HG02981 (cell line): ENCODE measurements around the gene SMARCD3.

ENCODE experiments used
- ATAC-seq: cut with Tn5 transposase; IDR thresholded peaks from one replicate; pipeline ENCODE4 v1.9.1; 2021; ENCODE audit warnings: mild to moderate bottlenecking, moderate library complexity; ENCODE audit not compliant: unreplicated experiment

Gene SMARCD3

GRCh38 chr7:151248346-151249033 is at the start of gene SMARCD3:
SMARCD3 (minus strand) TSS chr7:151248694; CDS start chr7:151248562, 132 bp downstream.
- ATAC-seq: no peak

DNA sequence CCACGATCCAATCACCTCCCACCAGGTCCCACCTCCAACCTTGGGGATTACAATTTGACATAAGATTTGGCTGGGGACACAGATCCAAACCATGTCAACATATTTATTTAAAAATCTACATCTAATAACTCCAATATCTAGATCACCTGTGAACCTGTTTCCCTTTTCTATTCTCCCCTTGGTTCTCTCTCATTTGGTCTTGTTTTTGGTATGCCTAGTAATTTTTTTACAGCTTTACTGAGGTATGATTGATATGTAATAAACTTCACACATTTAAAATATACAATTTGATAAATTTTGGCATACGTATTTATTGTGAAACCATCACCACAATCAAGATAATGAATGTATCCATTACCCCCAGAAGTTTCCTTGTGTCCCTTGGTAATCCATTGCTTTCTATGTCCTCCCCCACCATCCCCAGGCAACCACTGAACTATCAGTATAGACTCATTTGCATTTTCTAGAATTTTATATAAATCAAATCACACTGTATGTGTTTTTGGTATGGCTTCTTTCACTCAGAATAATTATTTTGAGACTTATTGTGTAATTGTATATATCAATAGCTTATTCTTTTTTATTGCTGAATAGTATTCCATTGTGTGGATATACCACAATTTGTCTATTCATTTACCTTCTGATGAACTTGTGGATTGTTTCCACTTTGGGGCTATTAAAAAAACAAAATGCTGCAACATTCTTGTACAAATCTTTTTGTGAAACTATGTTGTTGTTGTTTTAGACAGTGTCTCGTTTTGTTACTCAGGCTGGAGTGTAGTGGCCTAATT is 47.9 kb upstream of the SMARCD3 start:
- no peak for ATAC-seq

DNA sequence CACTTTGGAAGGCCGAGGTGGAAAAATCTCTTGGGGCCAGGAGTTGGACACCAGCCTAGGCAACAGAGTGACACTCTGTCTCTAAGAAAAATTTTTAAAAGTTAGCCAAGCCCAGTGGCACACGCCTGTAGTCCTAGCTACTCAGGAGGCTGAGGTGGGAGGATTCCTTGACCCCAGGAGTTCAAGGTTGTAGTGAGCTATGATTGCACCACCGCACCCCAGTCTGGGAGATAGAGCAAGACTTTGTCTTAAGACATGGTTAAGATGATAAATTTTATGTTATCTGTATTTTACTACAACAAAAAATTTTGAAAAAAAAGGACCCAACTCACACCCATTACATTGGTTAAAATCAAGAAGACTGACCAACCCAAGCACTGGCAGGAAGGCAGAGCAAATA is 44.4 kb upstream of the SMARCD3 start:
- ATAC-seq: no peak

- no peak for ATAC-seq
Observed at GRCh38 chr7:151291206-151291605, 42.7 kb upstream of the SMARCD3 start.

DNA sequence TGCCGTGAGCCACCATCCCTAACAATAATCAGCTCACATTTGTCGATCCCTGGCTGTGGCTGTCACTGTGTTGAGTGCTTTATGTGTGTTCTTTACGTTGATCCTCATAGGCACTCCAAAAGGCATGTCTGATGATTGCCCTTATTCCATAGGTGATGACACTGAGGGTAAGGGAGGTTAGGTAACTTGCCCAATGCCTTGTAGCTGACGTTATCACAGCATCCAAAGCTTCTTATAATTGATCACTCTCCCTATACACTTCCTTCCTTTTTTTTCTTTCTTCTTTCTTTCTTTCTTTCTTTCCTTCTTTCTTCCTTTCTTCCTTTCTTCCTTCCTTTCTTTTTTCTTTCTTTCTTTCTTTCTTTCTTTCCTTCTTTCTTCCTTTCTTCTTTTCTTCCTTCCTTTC is 41.9 kb upstream of the SMARCD3 start:
- no peak for ATAC-seq

DNA sequence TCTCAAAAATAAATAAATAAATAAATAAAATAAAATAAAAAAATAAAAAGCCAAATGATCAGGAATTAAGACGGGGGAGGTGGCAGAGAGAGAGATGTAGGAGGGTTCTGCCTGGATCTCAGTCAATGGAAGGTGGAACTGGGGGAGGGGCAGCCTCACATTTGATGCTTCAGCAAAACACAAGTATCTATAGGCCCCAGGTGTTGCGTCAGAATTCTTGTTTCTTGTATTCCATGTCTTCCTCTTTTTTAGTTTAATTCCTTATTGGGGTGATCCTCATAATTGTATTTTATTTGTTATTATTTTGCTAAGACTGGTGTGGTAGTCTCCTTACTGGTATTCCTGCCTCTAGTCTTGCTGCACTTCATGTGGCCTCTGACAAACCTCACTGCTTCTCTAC is 41.4 kb upstream of the SMARCD3 start:
- ATAC-seq: no peak

DNA sequence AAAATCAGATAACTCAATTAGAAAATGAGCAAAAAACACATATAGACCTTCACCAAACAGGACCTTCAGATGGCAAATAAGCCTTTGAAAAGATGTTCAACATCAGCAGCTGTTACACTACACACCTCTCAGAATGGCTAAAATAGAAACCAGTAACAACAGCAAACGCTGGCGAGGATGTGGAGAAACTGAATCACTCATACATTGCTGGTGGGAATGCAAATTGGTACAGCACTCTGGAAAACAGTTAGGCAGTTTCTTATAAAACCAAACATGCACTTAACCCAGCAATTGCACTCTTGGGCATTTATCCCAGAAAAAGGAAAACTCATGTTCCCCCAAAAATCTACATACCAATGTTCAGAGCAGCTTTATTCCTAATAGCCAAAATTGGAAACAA is 37.7 kb upstream of the SMARCD3 start:
- no peak for ATAC-seq

DNA sequence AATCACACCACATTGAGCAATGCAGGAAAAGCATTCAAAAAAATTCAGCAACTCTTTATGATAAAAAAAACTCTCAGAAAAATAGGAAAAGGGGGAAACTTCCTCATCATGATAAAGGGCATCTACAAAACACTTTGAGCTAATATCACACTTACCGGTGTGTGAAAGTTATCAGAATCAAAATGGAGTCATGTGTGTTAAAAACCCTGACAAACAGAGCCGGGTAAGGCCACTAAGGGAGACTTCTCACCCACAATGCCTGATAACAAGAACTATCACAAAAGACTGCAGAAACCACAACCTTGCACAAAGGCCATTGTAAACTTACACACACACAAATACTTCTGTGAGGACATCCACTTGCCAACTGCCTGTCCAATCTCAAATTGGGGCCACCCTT is 34.8 kb upstream of the SMARCD3 start:
- no peak for ATAC-seq

- no peak for ATAC-seq
Observed at GRCh38 chr7:151282111-151282510, 33.6 kb upstream of the SMARCD3 start.

GRCh38 chr7:151281686-151282085 is 33.2 kb upstream of the SMARCD3 start:
- ATAC-seq: no peak

DNA sequence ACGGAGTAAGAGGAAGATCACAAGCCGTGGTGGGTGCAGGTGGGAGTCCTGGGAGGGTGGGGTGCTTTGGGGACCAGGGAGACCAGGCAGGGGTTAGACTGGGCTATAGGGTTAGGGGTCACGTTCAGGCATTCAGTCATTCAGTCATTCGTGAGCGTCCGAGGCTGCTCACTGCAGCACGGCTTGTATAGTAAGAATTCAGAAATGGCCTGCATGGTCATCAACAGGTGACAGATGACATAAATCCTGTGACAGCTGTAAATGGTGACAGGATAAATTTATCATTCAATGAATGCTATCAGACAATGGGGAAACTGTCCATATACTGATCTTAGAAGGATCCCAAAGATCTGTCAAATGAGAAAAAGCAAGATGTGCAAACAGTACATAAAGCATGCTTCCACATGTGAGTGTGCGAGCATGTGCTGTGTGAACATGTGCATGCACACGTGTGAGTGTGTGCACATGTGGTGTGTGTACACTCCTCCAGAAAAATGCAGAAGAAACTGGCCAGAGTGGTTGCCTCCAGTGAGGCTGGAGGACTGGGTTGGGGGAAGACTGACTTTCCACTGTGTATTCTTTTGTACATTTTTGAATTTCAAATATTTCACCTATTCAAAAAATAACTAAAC is 32.0 kb upstream of the SMARCD3 start:
- no peak for ATAC-seq

DNA sequence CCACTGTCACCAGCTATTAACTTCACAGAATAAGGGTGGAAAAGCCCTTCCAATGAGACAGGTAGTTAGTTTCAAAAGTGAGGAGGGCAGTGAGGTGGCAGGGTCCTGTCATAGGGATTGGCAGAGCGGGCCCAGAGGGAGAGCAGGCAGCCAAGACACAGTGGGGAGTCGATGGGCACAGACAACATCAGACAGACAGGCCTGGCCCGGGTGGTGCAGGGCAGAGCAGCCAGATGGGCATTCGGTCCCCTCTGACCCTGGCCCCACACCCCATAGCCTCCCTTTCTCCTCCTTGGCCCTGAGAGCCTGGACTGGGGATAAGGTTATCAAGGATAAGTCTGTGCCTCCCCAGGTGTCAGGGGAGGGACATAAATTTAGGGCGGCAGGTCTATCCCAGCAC is 31.4 kb upstream of the SMARCD3 start:
- no peak for ATAC-seq

GRCh38 chr7:151278949-151279348 is 30.5 kb upstream of the SMARCD3 start:
- no peak for ATAC-seq

DNA sequence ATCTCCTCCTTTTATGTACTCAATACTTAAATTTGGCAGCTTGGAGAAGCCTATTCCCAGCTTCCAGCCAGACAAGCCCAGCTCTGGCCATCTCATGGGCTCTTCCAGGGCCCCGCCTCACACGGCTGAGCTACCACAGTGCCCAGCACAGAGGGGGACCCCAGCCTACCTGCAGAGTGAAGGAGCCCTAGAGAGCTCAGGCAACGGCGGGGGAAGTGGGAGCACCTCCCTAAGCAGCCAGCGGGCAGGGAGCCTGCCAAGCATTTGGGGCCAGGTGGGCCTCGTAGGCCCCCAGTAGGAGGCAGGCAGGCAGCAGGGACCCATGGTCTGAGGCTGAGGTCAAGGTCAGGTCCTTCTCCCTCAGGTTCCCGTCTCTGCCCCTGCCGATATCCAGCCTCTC is 29.1 kb upstream of the SMARCD3 start:
- ATAC-seq: no peak

GRCh38 chr7:151276666-151277590 is 28.4 kb upstream of the SMARCD3 start:
- peak; percentile 49 for ATAC-seq

DNA sequence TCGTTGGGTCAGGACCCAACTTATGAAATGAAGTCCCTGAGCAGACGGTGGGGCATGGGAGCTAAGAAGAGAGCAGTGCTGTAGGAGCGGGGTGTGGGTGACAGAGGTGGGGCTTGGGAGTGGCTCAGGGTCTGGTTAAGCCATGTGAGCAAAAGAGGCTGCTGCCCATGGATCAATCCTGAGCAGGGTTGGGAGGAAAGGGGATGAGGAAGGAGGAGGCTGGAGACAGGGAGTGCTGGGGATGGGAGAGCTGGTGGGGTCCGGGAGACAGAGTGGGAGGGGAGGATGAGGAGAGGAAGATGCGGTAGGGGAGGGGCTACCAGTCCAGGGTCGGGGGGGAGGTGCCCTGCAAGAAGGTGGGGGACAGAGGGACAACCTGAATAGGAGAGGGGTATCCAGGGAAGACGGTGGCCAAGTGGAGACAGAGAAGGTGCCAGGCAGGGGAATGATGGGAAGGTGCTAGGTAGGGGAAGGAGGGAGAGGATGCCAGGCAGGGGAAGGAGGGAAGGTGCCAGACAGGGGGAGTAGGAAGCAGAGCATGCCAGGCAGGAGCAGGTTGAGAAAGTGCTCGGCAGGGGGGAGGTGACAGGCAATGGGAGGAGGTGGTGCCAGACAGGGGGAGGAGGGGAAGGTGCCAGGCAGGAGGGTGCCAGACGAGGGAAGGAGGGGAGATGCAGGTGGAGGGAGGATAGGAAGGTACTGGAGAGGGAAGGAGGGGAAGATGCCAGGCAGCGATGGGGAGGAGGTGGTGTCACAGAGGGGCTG is 27.5 kb upstream of the SMARCD3 start:
- no peak for ATAC-seq

- ATAC-seq: no peak
Observed at GRCh38 chr7:151274936-151275812, 26.7 kb upstream of the SMARCD3 start.

GRCh38 chr7:151274396-151274795 is 25.9 kb upstream of the SMARCD3 start:
- no peak for ATAC-seq
